OCI-LY3 (cell line): ENCODE measurements around the gene MYDGF.

ENCODE experiments used
- CTCF ChIP-seq: fragments of 200-600, 300-600 bp; sonication (generic); IDR thresholded peaks from 2 replicates; pipeline ENCODE4 v1.5.1; 2014; ENCODE audit warnings: antibody characterized with exemption, low read length, low read depth
- EZH2phosphoT487 ChIP-seq: fragments of 200-600 bp; shearing (Covaris generic); IDR thresholded peaks from 2 replicates; pipeline ENCODE4 v1.6.1; 2018; ENCODE audit warnings: antibody characterized with exemption, mixed run types, low read depth

- no peak for TF ChIP-seq CTCF
- no peak for TF ChIP-seq EZH2phosphoT487
Measured at GRCh38 chr19:4613254-4613751, 56.8 kb downstream of the MYDGF start.
